HG03469 (cell line): ENCODE measurements around the gene RAB4B.
"Not testable (repeated sequence)": the region's sequence is repeated elsewhere in the genome, so short reads cannot be mapped to it uniquely, and the experiment has no call there.

ENCODE experiments used
- ATAC-seq: cut with Tn5 transposase; IDR thresholded peaks from one replicate; pipeline ENCODE4 v1.9.1; 2021; ENCODE audit warnings: mild to moderate bottlenecking, moderate library complexity, moderate number of reproducible peaks; ENCODE audit not compliant: unreplicated experiment

The RAB4B gene

GRCh38 chr19:40777937-40778705 is at the start of gene RAB4B:
Gene RAB4B, plus strand, starts transcription at chr19:40778247. Its CDS starts 129 bp downstream, at chr19:40778376.
- peak; percentile 33 for ATAC-seq

GRCh38 chr19:40730065-40730464 is 48.0 kb upstream of the RAB4B start:
- not testable (repeated sequence) for ATAC-seq

GRCh38 chr19:40732304-40732703 is 45.7 kb upstream of the RAB4B start:
- ATAC-seq, result not testable (repeated sequence)

GRCh38 chr19:40733149-40733548 is 44.9 kb upstream of the RAB4B start:
- ATAC-seq, result no peak

- ATAC-seq, result no peak
Observed at GRCh38 chr19:40735013-40735771, 42.9 kb upstream of the RAB4B start.

GRCh38 chr19:40736661-40737060 is 41.4 kb upstream of the RAB4B start:
- no peak for ATAC-seq

GRCh38 chr19:40737102-40737644 is 40.9 kb upstream of the RAB4B start:
- ATAC-seq, result no peak

GRCh38 chr19:40739030-40739839 is 38.8 kb upstream of the RAB4B start:
- ATAC-seq, result no peak

- no peak for ATAC-seq
Observed at GRCh38 chr19:40739871-40740703, 38.0 kb upstream of the RAB4B start.

- no peak for ATAC-seq
Observed at GRCh38 chr19:40740747-40741146, 37.3 kb upstream of the RAB4B start.

GRCh38 chr19:40741527-40742390 is 36.3 kb upstream of the RAB4B start:
- no peak for ATAC-seq

- ATAC-seq, result no peak
Observed at GRCh38 chr19:40742477-40742876, 35.6 kb upstream of the RAB4B start.

GRCh38 chr19:40742886-40743285 is 35.2 kb upstream of the RAB4B start:
- ATAC-seq, result no peak

GRCh38 chr19:40743926-40744325 is 34.1 kb upstream of the RAB4B start:
- ATAC-seq, result no peak

- no peak for ATAC-seq
Observed at GRCh38 chr19:40744554-40745401, 33.3 kb upstream of the RAB4B start.

GRCh38 chr19:40745402-40745780 is 32.7 kb upstream of the RAB4B start:
- no peak for ATAC-seq

- no peak for ATAC-seq
Observed at GRCh38 chr19:40747536-40747935, 30.5 kb upstream of the RAB4B start.
